HEK293 (cell line): Measurements from ENCODE around the gene OCRL.
A peak's percentile ranks its signal among the peaks of the same experiment; 100 is the strongest.

ENCODE experiments used
- CTCF ChIA-PET: fragments of 350-600 bp; formaldehyde crosslinking; extraction: SDS; loops from one replicate; lab custom pipeline; 2021; ENCODE audit warnings: antibody characterized with exemption; lab: Yijun Ruan, JAX
- POLR2A ChIA-PET: fragments of 300-600 bp; formaldehyde crosslinking; extraction: SDS; loops from one replicate; lab custom pipeline; 2020; ENCODE audit warnings: antibody characterized with exemption, inconsistent platforms; lab: Yijun Ruan, JAX
- H3K27ac ChIP-seq: fragments of 200-500 bp; sonication (Bioruptor generic); 2 replicates; pipeline ENCODE4 v1.5.1; 2014; ENCODE audit warnings: low read depth, low read length, control low read depth, inconsistent platforms; ENCODE audit errors: extremely low read depth
- H3K36me3 ChIP-seq, 2 experiments: fragments of 200-500 bp in 1 of 2; sonication (Bioruptor generic) in 1 of 2; 1 replicate in 1 of 2; 2 replicates in 1 of 2; pipeline ENCODE4 v1.5.1; 2014 to 2017; ENCODE audit warnings: inconsistent platforms in 2 of 2, low read length in 2 of 2; ENCODE audit not compliant: control insufficient read depth in 2 of 2, insufficient read depth in 1 of 2
- H3K4me1 ChIP-seq: fragments of 200-500 bp; sonication (Bioruptor generic); 2 replicates; pipeline ENCODE4 v1.5.1; 2014; ENCODE audit warnings: mild to moderate bottlenecking, low read length, inconsistent platforms; ENCODE audit not compliant: control insufficient read depth, insufficient read depth
- H3K4me3 ChIP-seq: 2 replicates; pipeline ENCODE4 v1.5.1; 2011; ENCODE audit warnings: low read depth, mild to moderate bottlenecking, control low read depth, low read length, moderate library complexity
- H3K9me3 ChIP-seq: fragments of 200-500 bp; sonication (Bioruptor generic); 2 replicates; pipeline ENCODE4 v1.5.1; 2014; ENCODE audit warnings: low read depth, low read length, inconsistent platforms; ENCODE audit not compliant: control insufficient read depth, insufficient read depth
- PRDM1 ChIP-seq: fragments of 450-650 bp; formaldehyde crosslinking; IDR thresholded peaks from 2 replicates; pipeline ENCODE4; 2016; ENCODE audit warnings: missing biosample characterization, missing genetic modification characterization
- ZBTB11 ChIP-seq: fragments of 450-650 bp; formaldehyde crosslinking; conservative IDR thresholded peaks from 2 replicates; pipeline ENCODE4 v1.5.1; 2016; ENCODE audit warnings: low read depth, missing biosample characterization, missing genetic modification characterization
- ZFP69B ChIP-seq: fragments of 450-650 bp; formaldehyde crosslinking; IDR thresholded peaks from 2 replicates; pipeline ENCODE4 v1.5.1; 2016; ENCODE audit warnings: missing biosample characterization, missing genetic modification characterization
- ZNF23 ChIP-seq: fragments of 450-650 bp; formaldehyde crosslinking; IDR thresholded peaks from 2 replicates; pipeline ENCODE4 v1.5.1; 2016; ENCODE audit warnings: missing biosample characterization, missing genetic modification characterization, borderline replicate concordance
- ZNF449 ChIP-seq: fragments of 450-650 bp; formaldehyde crosslinking; IDR thresholded peaks from 2 replicates; pipeline ENCODE4 v1.5.1; 2017; ENCODE audit warnings: missing biosample characterization, mild to moderate bottlenecking, missing genetic modification characterization, moderate library complexity
- ZNF510 ChIP-seq: fragments of 450-650 bp; formaldehyde crosslinking; IDR thresholded peaks from 2 replicates; pipeline ENCODE4 v1.5.1; 2018; ENCODE audit warnings: mild to moderate bottlenecking, missing genetic modification characterization, missing biosample characterization; ENCODE audit not compliant: insufficient replicate concordance
- ZNF704 ChIP-seq: fragments of 450-650 bp; formaldehyde crosslinking; IDR thresholded peaks from 2 replicates; pipeline ENCODE4 v1.5.1; 2016; ENCODE audit warnings: missing biosample characterization, missing genetic modification characterization
- ZNF768 ChIP-seq: fragments of 450-650 bp; formaldehyde crosslinking; IDR thresholded peaks from 2 replicates; pipeline ENCODE4 v1.5.1; 2018; ENCODE audit warnings: missing biosample characterization, mild to moderate bottlenecking, missing genetic modification characterization
- ZSCAN16 ChIP-seq: fragments of 450-650 bp; formaldehyde crosslinking; IDR thresholded peaks from 2 replicates; pipeline ENCODE4 v1.5.1; 2016; ENCODE audit warnings: missing biosample characterization, missing genetic modification characterization
- ZSCAN23 ChIP-seq: fragments of 450-650 bp; formaldehyde crosslinking; IDR thresholded peaks from 2 replicates; pipeline ENCODE4 v1.5.1; 2016; ENCODE audit warnings: missing biosample characterization, missing genetic modification characterization
- ZSCAN30 ChIP-seq: fragments of 450-650 bp; IDR thresholded peaks from 2 replicates; pipeline ENCODE4 v1.5.1; 2018; ENCODE audit warnings: missing biosample characterization, mild to moderate bottlenecking, missing genetic modification characterization, moderate library complexity
- TF ChIP-seq, protein P1 (sequence below): fragments of 450-650 bp; formaldehyde crosslinking; IDR thresholded peaks from 2 replicates; pipeline ENCODE4 v1.5.1; 2016; ENCODE audit warnings: missing biosample characterization, missing genetic modification characterization, borderline replicate concordance
- TF ChIP-seq, protein P2 (sequence below): sonication (generic); formaldehyde crosslinking; IDR thresholded peaks from 2 replicates; pipeline ENCODE4 v1.8.1; 2022; ENCODE audit warnings: mild to moderate bottlenecking, moderate library complexity, missing genetic modification reagents
- TF ChIP-seq, protein P3 (sequence below): fragments of 450-650 bp; formaldehyde crosslinking; IDR thresholded peaks from 2 replicates; pipeline ENCODE4 v1.5.1; 2016; ENCODE audit warnings: missing biosample characterization, missing genetic modification characterization, low read depth

The OCRL gene

GRCh38 chrX:129512409-129512808 lies 27.6 kb upstream of the OCRL start:
- Histone ChIP-seq H3K9me3 (no peaks in the 10 kb centered on the region), H3K4me3 (no peak overlapping the region), H3K4me1 (no peaks in the 10 kb centered on the region; the same call in 1 of the 2 replicates), H3K36me3 (peaks cover 30 to 32% of the 10 kb centered on the region in 2 experiments), H3K27ac (no peak overlapping the region)
- CTCF ChIA-PET = no interaction called here
- TF ChIP-seq ZFP69B (tag by site-specific recombination) (no peak), ZNF510 (tag by site-specific recombination) (no peak)
- TF ChIP-seq, protein P1, sequence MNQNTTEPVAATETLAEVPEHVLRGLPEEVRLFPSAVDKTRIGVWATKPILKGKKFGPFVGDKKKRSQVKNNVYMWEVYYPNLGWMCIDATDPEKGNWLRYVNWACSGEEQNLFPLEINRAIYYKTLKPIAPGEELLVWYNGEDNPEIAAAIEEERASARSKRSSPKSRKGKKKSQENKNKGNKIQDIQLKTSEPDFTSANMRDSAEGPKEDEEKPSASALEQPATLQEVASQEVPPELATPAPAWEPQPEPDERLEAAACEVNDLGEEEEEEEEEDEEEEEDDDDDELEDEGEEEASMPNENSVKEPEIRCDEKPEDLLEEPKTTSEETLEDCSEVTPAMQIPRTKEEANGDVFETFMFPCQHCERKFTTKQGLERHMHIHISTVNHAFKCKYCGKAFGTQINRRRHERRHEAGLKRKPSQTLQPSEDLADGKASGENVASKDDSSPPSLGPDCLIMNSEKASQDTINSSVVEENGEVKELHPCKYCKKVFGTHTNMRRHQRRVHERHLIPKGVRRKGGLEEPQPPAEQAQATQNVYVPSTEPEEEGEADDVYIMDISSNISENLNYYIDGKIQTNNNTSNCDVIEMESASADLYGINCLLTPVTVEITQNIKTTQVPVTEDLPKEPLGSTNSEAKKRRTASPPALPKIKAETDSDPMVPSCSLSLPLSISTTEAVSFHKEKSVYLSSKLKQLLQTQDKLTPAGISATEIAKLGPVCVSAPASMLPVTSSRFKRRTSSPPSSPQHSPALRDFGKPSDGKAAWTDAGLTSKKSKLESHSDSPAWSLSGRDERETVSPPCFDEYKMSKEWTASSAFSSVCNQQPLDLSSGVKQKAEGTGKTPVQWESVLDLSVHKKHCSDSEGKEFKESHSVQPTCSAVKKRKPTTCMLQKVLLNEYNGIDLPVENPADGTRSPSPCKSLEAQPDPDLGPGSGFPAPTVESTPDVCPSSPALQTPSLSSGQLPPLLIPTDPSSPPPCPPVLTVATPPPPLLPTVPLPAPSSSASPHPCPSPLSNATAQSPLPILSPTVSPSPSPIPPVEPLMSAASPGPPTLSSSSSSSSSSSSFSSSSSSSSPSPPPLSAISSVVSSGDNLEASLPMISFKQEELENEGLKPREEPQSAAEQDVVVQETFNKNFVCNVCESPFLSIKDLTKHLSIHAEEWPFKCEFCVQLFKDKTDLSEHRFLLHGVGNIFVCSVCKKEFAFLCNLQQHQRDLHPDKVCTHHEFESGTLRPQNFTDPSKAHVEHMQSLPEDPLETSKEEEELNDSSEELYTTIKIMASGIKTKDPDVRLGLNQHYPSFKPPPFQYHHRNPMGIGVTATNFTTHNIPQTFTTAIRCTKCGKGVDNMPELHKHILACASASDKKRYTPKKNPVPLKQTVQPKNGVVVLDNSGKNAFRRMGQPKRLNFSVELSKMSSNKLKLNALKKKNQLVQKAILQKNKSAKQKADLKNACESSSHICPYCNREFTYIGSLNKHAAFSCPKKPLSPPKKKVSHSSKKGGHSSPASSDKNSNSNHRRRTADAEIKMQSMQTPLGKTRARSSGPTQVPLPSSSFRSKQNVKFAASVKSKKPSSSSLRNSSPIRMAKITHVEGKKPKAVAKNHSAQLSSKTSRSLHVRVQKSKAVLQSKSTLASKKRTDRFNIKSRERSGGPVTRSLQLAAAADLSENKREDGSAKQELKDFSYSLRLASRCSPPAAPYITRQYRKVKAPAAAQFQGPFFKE (tag by site-specific recombination) = no peak
- TF ChIP-seq, protein P2, sequence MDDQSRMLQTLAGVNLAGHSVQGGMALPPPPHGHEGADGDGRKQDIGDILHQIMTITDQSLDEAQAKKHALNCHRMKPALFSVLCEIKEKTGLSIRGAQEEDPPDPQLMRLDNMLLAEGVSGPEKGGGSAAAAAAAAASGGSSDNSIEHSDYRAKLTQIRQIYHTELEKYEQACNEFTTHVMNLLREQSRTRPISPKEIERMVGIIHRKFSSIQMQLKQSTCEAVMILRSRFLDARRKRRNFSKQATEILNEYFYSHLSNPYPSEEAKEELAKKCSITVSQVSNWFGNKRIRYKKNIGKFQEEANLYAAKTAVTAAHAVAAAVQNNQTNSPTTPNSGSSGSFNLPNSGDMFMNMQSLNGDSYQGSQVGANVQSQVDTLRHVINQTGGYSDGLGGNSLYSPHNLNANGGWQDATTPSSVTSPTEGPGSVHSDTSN (CRISPR knock-in tag) = no peak
- POLR2A ChIA-PET = no interaction called here

- POLR2A ChIA-PET = no interaction called here
- CTCF ChIA-PET = interaction anchor here (1.2 kb wide), 1 partner anchor 25 kb away, joined by 3 read pairs; no protein-coding TSS in a partner anchor
- H3K4me1 ChIP-seq = peaks cover 3% of the 10 kb centered on the region; the same call in 1 of the 2 replicates
- no peak overlapping the region for H3K27ac ChIP-seq
- no peaks in the 10 kb centered on the region for H3K9me3 ChIP-seq
- TF ChIP-seq ZNF449 (tag by site-specific recombination) (no peak), ZSCAN30 (tag by site-specific recombination) (no peak), ZSCAN16 (no peak), ZBTB11 (tag by site-specific recombination) (no peak), ZSCAN23 (tag by site-specific recombination) (no peak), ZNF23 (no peak), ZNF768 (tag by site-specific recombination) (peak; percentile 91), ZNF704 (tag by site-specific recombination) (no peak), PRDM1 (peak; percentile 51; the same call in 1 of the 2 replicates), ZNF510 (tag by site-specific recombination) (no peak)
- TF ChIP-seq, protein P3, sequence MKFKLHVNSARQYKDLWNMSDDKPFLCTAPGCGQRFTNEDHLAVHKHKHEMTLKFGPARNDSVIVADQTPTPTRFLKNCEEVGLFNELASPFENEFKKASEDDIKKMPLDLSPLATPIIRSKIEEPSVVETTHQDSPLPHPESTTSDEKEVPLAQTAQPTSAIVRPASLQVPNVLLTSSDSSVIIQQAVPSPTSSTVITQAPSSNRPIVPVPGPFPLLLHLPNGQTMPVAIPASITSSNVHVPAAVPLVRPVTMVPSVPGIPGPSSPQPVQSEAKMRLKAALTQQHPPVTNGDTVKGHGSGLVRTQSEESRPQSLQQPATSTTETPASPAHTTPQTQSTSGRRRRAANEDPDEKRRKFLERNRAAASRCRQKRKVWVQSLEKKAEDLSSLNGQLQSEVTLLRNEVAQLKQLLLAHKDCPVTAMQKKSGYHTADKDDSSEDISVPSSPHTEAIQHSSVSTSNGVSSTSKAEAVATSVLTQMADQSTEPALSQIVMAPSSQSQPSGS (tag by site-specific recombination) = peak; percentile 52
- peaks cover 19 to 25% of the 10 kb centered on the region in 2 experiments for H3K36me3 ChIP-seq
- no peak overlapping the region for H3K4me3 ChIP-seq
Measured at GRCh38 chrX:129516402-129516801, 23.7 kb upstream of the OCRL start.
